Mesenchymal stem cell (in vitro differentiated cells and primary cell): ENCODE data around the gene RGS11.
"Not testable (repeated sequence)": the region's sequence is repeated elsewhere in the genome, so short reads cannot be mapped to it uniquely, and the experiment has no call there.

ENCODE experiments used
- DNase-seq: peaks from one replicate; pipeline ENCODE4 v3.0.0-alpha.2; 2013
- H2AFZ ChIP-seq: one replicate; pipeline ENCODE4 v1.6.1; 2013; ENCODE audit warnings: low read depth, mild to moderate bottlenecking, control low read depth, inconsistent platforms, low read length, moderate library complexity
- H2AK5ac ChIP-seq: 2 replicates; pipeline ENCODE4 v1.6.1; 2013; ENCODE audit warnings: low read length, moderate library complexity, mild to moderate bottlenecking, inconsistent platforms; ENCODE audit not compliant: severe bottlenecking
- H2BK120ac ChIP-seq: one replicate; pipeline ENCODE4 v1.6.1; 2013; ENCODE audit warnings: low read depth, mild to moderate bottlenecking, inconsistent platforms, low read length, moderate library complexity
- H2BK12ac ChIP-seq, 2 experiments: one replicate each; pipeline ENCODE4 v1.6.1; 2013; ENCODE audit warnings: inconsistent platforms in 2 of 2, low read length in 2 of 2, mild to moderate bottlenecking in 2 of 2, moderate library complexity in 2 of 2, control low read depth in 1 of 2
- H2BK15ac ChIP-seq: one replicate; pipeline ENCODE4 v1.6.1; 2013; ENCODE audit warnings: mild to moderate bottlenecking, low read depth, inconsistent platforms; ENCODE audit not compliant: poor library complexity, severe bottlenecking
- H2BK5ac ChIP-seq: 2 replicates; pipeline ENCODE4 v1.6.1; 2013; ENCODE audit warnings: low read depth, mild to moderate bottlenecking, low read length, control low read depth, inconsistent platforms; ENCODE audit not compliant: poor library complexity, severe bottlenecking
- H3K14ac ChIP-seq, 2 experiments: one replicate each; pipeline ENCODE4 v1.6.1; 2013; ENCODE audit warnings: inconsistent platforms in 2 of 2, low read length in 2 of 2, control low read depth in 1 of 2, mild to moderate bottlenecking in 1 of 2, moderate library complexity in 1 of 2
- H3K18ac ChIP-seq, 2 experiments: one replicate each; pipeline ENCODE4 v1.6.1; 2013; ENCODE audit warnings: inconsistent platforms in 2 of 2, low read length in 2 of 2, control low read depth in 1 of 2, low read depth in 1 of 2, mild to moderate bottlenecking in 1 of 2
- H3K23ac ChIP-seq, 2 experiments: one replicate each; pipeline ENCODE4 v1.6.1; 2013; ENCODE audit warnings: inconsistent platforms in 2 of 2, low read length in 2 of 2, mild to moderate bottlenecking in 2 of 2, moderate library complexity in 2 of 2, control low read depth in 1 of 2
- H3K27ac ChIP-seq: 2 replicates; pipeline ENCODE4 v1.5.1; 2013; ENCODE audit warnings: mild to moderate bottlenecking, moderate library complexity, low read length, control low read depth, inconsistent platforms; ENCODE audit not compliant: poor library complexity, severe bottlenecking
- H3K27me3 ChIP-seq, 2 experiments: 2 replicates each; pipeline versions ENCODE4 v1.6.1 to v1.7.0; 2013; ENCODE audit warnings: low read length in 2 of 2, mild to moderate bottlenecking in 2 of 2, moderate library complexity in 2 of 2, control low read depth in 1 of 2, inconsistent platforms in 1 of 2; ENCODE audit not compliant: control insufficient read depth in 1 of 2, insufficient read depth in 1 of 2
- H3K36me3 ChIP-seq, 2 experiments: 2 replicates each; pipeline versions ENCODE4 v1.6.1 to v1.7.0; 2013; ENCODE audit warnings: low read length in 2 of 2, control low read depth in 1 of 2, inconsistent platforms in 1 of 2, low read depth in 1 of 2, mild to moderate bottlenecking in 1 of 2; ENCODE audit not compliant: insufficient read depth in 2 of 2, control insufficient read depth in 1 of 2
- H3K4ac ChIP-seq, 2 experiments: one replicate each; pipeline ENCODE4 v1.6.1; 2013; ENCODE audit warnings: inconsistent platforms in 2 of 2, low read length in 2 of 2, mild to moderate bottlenecking in 2 of 2, moderate library complexity in 2 of 2, control low read depth in 1 of 2, low read depth in 1 of 2
- H3K4me1 ChIP-seq: 2 replicates; pipeline ENCODE4 v1.6.1; 2013; ENCODE audit warnings: low read depth, low read length, control low read depth; ENCODE audit not compliant: control insufficient read depth, insufficient read depth
- H3K4me2 ChIP-seq: 2 replicates; pipeline ENCODE4 v1.6.1; 2013; ENCODE audit warnings: low read length, mild to moderate bottlenecking, inconsistent platforms; ENCODE audit not compliant: poor library complexity, severe bottlenecking
- H3K4me3 ChIP-seq, 2 experiments: 2 replicates each; pipeline versions ENCODE4 v1.5.1 to v1.7.0; 2013; ENCODE audit warnings: low read length in 2 of 2, mild to moderate bottlenecking in 2 of 2, control low read depth in 1 of 2, low read depth in 1 of 2; ENCODE audit not compliant: insufficient read depth in 1 of 2
- H3K79me1 ChIP-seq: replicated peaks from 2 replicates; pipeline ENCODE4 v1.6.1; 2013; ENCODE audit warnings: mild to moderate bottlenecking, control low read depth, low read length, inconsistent platforms; ENCODE audit not compliant: poor library complexity, severe bottlenecking
- H3K9ac ChIP-seq: 2 replicates; pipeline ENCODE4 v1.7.0; 2013; ENCODE audit warnings: mild to moderate bottlenecking, low read length, moderate library complexity
- H3K9me3 ChIP-seq: 2 replicates; pipeline ENCODE4 v1.7.0; 2013; ENCODE audit warnings: mild to moderate bottlenecking, low read length; ENCODE audit not compliant: control insufficient read depth
- H4K8ac ChIP-seq: one replicate; pipeline ENCODE4 v1.6.1; 2013; ENCODE audit warnings: inconsistent platforms, mild to moderate bottlenecking, low read length, moderate library complexity
- H4K91ac ChIP-seq: one replicate; pipeline ENCODE4 v1.6.1; 2013; ENCODE audit warnings: mild to moderate bottlenecking, low read length, inconsistent platforms
- WGBS: methylation state at CpG from one replicate; pipeline ENCODE4 v1.1.7; 2013; ENCODE audit warnings: mixed read lengths; 5-methylcytosine and 5-hydroxymethylcytosine counted together

RGS11 gene

GRCh38 chr16:258091-258490, 17.7 kb downstream of the RGS11 start:
- H2BK120ac ChIP-seq, H4K91ac ChIP-seq, H3K9ac ChIP-seq, H3K23ac ChIP-seq, H3K14ac ChIP-seq, H2BK12ac ChIP-seq, H2AK5ac ChIP-seq, DNase-seq, H3K9me3 ChIP-seq, H3K4me2 ChIP-seq, H2BK15ac ChIP-seq, H3K18ac ChIP-seq, H3K4ac ChIP-seq, H3K4me1 ChIP-seq, H4K8ac ChIP-seq, H2AFZ ChIP-seq, H3K27me3 ChIP-seq, H3K79me1 ChIP-seq, H3K27ac ChIP-seq, H2BK5ac ChIP-seq, H3K4me3 ChIP-seq: not testable (repeated sequence)
- H3K36me3 ChIP-seq = peaks cover 66 to 70% of the 10 kb centered on the region in 2 experiments
- WGBS = 98% methylated on average over 5 of the region's 13 CpGs

GRCh38 chr16:255183-255582, 20.6 kb downstream of the RGS11 start:
- Histone ChIP-seq H2BK12ac (no peak overlapping the region), H3K9me3 (no peaks in the 10 kb centered on the region), H2AFZ (no peak overlapping the region), H3K18ac (no peak overlapping the region), H2BK5ac (no peak overlapping the region), H3K23ac (no peak overlapping the region), H3K27ac (no peak overlapping the region), H3K9ac (no peak overlapping the region), H2BK120ac (no peak overlapping the region), H3K27me3 (no peaks in the 10 kb centered on the region), H3K4me1 (peaks cover 4% of the 10 kb centered on the region), H2BK15ac (no peak overlapping the region), H3K4ac (no peak overlapping the region), H3K4me2 (no peak overlapping the region), H4K91ac (no peak overlapping the region), H3K14ac (no peak overlapping the region), H4K8ac (no peak overlapping the region), H2AK5ac (no peak overlapping the region), H3K79me1 (peaks cover 8% of the 10 kb centered on the region), H3K4me3 (no peak overlapping the region), H3K36me3 (peaks cover 58 to 59% of the 10 kb centered on the region in 2 experiments)
- DNase-seq = no peak
- WGBS = 100% methylated on average over 5 of the region's 6 CpGs

GRCh38 chr16:254461-254860, 21.3 kb downstream of the RGS11 start:
- no peak overlapping the region for H3K4me2 ChIP-seq
- no peak overlapping the region for H3K4ac ChIP-seq
- peaks cover 3% of the 10 kb centered on the region for H3K4me1 ChIP-seq
- DNase-seq = no peak
- H3K36me3 ChIP-seq = peaks cover 52 to 56% of the 10 kb centered on the region in 2 experiments
- H2AFZ ChIP-seq = no peak overlapping the region
- no peak overlapping the region for H3K9ac ChIP-seq
- H3K23ac ChIP-seq = no peak overlapping the region
- H3K4me3 ChIP-seq = no peak overlapping the region
- H3K18ac ChIP-seq = no peak overlapping the region
- H4K91ac ChIP-seq = no peak overlapping the region
- no peaks in the 10 kb centered on the region for H3K27me3 ChIP-seq
- no peak overlapping the region for H2BK5ac ChIP-seq
- H4K8ac ChIP-seq = no peak overlapping the region
- H2BK15ac ChIP-seq = no peak overlapping the region
- no peak overlapping the region for H3K27ac ChIP-seq
- no peaks in the 10 kb centered on the region for H3K9me3 ChIP-seq
- H2BK120ac ChIP-seq = no peak overlapping the region
- no peak overlapping the region for H2BK12ac ChIP-seq
- H3K79me1 ChIP-seq = peaks cover 9% of the 10 kb centered on the region
- WGBS = 99% methylated on average over 25 of the region's 25 CpGs
- H3K14ac ChIP-seq = no peak overlapping the region
- H2AK5ac ChIP-seq = no peak overlapping the region

GRCh38 chr16:253833-254232, 21.9 kb downstream of the RGS11 start:
- H3K27me3 ChIP-seq = no peaks in the 10 kb centered on the region
- no peak overlapping the region for H4K8ac ChIP-seq
- no peak overlapping the region for H2BK12ac ChIP-seq
- no peak overlapping the region for H3K4ac ChIP-seq
- H3K23ac ChIP-seq = no peak overlapping the region
- peaks cover 55% of the 10 kb centered on the region in 2 experiments for H3K36me3 ChIP-seq
- no peak overlapping the region for H3K14ac ChIP-seq
- peaks cover 3% of the 10 kb centered on the region for H3K4me1 ChIP-seq
- H3K9me3 ChIP-seq = no peaks in the 10 kb centered on the region
- no peak overlapping the region for H3K18ac ChIP-seq
- no peak overlapping the region for H3K4me3 ChIP-seq
- no peak overlapping the region for H3K9ac ChIP-seq
- H2BK120ac ChIP-seq = no peak overlapping the region
- DNase-seq = no peak
- WGBS = 87% methylated on average over 6 of the region's 6 CpGs
- H3K27ac ChIP-seq = no peak overlapping the region
- H2BK5ac ChIP-seq = no peak overlapping the region
- no peak overlapping the region for H2AFZ ChIP-seq
- H3K4me2 ChIP-seq = no peak overlapping the region
- H2BK15ac ChIP-seq = no peak overlapping the region
- no peak overlapping the region for H4K91ac ChIP-seq
- peaks cover 14% of the 10 kb centered on the region for H3K79me1 ChIP-seq
- no peak overlapping the region for H2AK5ac ChIP-seq
